GM23248 (cell line): Measurements from ENCODE around the gene FEV.

ENCODE experiments used
- EZH2 ChIP-seq: fragments of 200-600 bp; sonication (generic); IDR thresholded peaks from 2 replicates; pipeline ENCODE4 v1.6.1; 2018; ENCODE audit warnings: antibody characterized with exemption, mild to moderate bottlenecking; ENCODE audit not compliant: insufficient read depth, poor library complexity, severe bottlenecking
- EZH2phosphoT487 ChIP-seq: fragments of 200-600 bp; sonication (generic); IDR thresholded peaks from 2 replicates; pipeline ENCODE4 v1.6.1; 2018; ENCODE audit warnings: antibody characterized with exemption, moderate library complexity, mild to moderate bottlenecking, low read depth; ENCODE audit not compliant: insufficient read depth

GRCh38 chr2:219024059-219024458, 39.1 kb upstream of the FEV start:
- no peak for TF ChIP-seq EZH2
- TF ChIP-seq EZH2phosphoT487 = no peak
